B cell (primary cell): ENCODE measurements around the gene TMTC3.

Experiments used
- CTCF ChIP-seq: fragments of 200-600 bp; IDR thresholded peaks from one replicate; pipeline ENCODE4 v1.8.0; 2022; ENCODE audit warnings: antibody characterized with exemption, mild to moderate bottlenecking
- EZH2 ChIP-seq: IDR thresholded peaks from 2 replicates; pipeline ENCODE4 v1.6.1; 2012; ENCODE audit warnings: borderline replicate concordance, low read depth, mild to moderate bottlenecking, moderate library complexity, low read length; ENCODE audit not compliant: insufficient read depth, poor library complexity, severe bottlenecking

DNA sequence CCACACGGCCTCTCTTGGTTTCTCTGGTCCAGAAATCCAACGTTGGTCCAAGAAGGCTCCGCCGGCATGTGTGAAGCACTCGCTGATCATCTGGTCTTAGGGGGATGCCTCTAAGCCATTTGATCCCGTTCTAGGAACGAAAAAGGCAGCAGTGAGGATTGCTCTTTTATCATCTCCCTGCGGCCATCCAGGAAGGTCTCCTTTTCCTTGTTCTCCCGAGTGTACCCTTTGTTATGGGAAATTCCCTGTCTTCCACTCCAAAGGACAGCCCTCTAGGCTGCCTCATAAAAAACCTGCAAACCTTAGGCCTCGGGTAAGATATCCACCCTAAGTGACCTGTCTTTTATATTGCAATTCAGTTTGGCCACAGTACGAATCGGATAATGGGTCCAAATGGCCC is 85.8 kb downstream of the TMTC3 start:
- TF ChIP-seq CTCF (no peak), EZH2 (no peak)
